Measurements from ENCODE around the gene MAML2.

GRCh38 chr11:96204366-96204659, 138.7 kb downstream of the MAML2 start:
- TF ChIP-seq CTCF (IDR thresholded peaks at IDR 0.05 in 8 of 11, conservative IDR thresholded peaks at IDR 0.05 in 3 of 11), result no peak
- no peak for TF ChIP-seq POLR2AphosphoS5 (IDR thresholded peaks at IDR 0.05)
- no peak for TF ChIP-seq POLR2A (IDR thresholded peaks at IDR 0.05)

All from spleen (tissue), 7 donors.